ENCODE results near the gene PLRG1. TPM values are rescaled to one million over a fixed set of nuclear protein-coding genes. Genes with fewer than 3 reads are reported as not detected.

PLRG1 gene
- total and polyA plus RNA-seq, 9 donors: 26.5 to 90.9 (median 61.5) TPM

GRCh38 chr4:154490234-154490582 lies 60.0 kb downstream of the PLRG1 start:
- intact Hi-C loops (cut with DNase I): loop anchor here in 2 of 4 donors (10.0 kb wide), 2 partner anchors 85 to 155 kb away; no protein-coding TSS in a partner anchor
- whole genome bisulfite sequencing, 3 donors: 2 to 8% (median 4%) methylated on average over 32 to 55 of the region's 55 CpGs
- TF ChIP-seq EP300 (IDR thresholded peaks at IDR 0.05) (no peak), CTCF (IDR thresholded peaks at IDR 0.05) (no peak)
- no peaks in the 10 kb centered on the region for H3K9me3 ChIP-seq
- no peak overlapping the region for H3K27ac ChIP-seq
- peaks cover 8% of the 10 kb centered on the region for H3K4me1 ChIP-seq (ENCODE audit: insufficient read depth)
- no peak for DNase-seq
- H3K27me3 ChIP-seq: no peaks in the 10 kb centered on the region
- H3K4me3 ChIP-seq: peak overlapping the region; percentile 49
- no peaks in the 10 kb centered on the region for H3K36me3 ChIP-seq

GRCh38 chr4:154489558-154490233 lies 60.5 kb downstream of the PLRG1 start:
- Histone ChIP-seq H3K4me1 (ENCODE audit: insufficient read depth) (peaks cover 8% of the 10 kb centered on the region), H3K27me3 (no peaks in the 10 kb centered on the region), H3K4me3 (peak overlapping the region; percentile 49), H3K27ac (no peak overlapping the region), H3K36me3 (no peaks in the 10 kb centered on the region), H3K9me3 (no peaks in the 10 kb centered on the region)
- intact Hi-C loops (cut with DNase I): loop anchor here in 2 of 4 donors (10.0 kb wide), 2 partner anchors 85 to 155 kb away; no protein-coding TSS in a partner anchor
- TF ChIP-seq CTCF (IDR thresholded peaks at IDR 0.05) (no peak), EP300 (IDR thresholded peaks at IDR 0.05) (no peak), POLR2A (IDR thresholded peaks at IDR 0.05) (no peak)
- DNase-seq: no peak
- 57 to 61% (median 61%) methylated on average over 46 to 56 of the region's 56 CpGs for WGBS, 3 donors

- H3K27me3 ChIP-seq: no peaks in the 10 kb centered on the region
- H3K36me3 ChIP-seq: no peaks in the 10 kb centered on the region
- no peaks in the 10 kb centered on the region for H3K9me3 ChIP-seq
- no peak for DNase-seq
- H3K4me1 ChIP-seq (ENCODE audit: insufficient read depth): peaks cover 8% of the 10 kb centered on the region
- TF ChIP-seq EP300 (IDR thresholded peaks at IDR 0.05) (no peak), CTCF (IDR thresholded peaks at IDR 0.05) (no peak), POLR2A (IDR thresholded peaks at IDR 0.05) (no peak)
- H3K4me3 ChIP-seq: no peak overlapping the region
- intact Hi-C loops (cut with DNase I): no loop called here
- no peak overlapping the region for H3K27ac ChIP-seq
- 88 to 92% (median 91%) methylated on average over 4 of the region's 4 CpGs for WGBS, 3 donors
Measured at GRCh38 chr4:154487145-154487544, 63.1 kb downstream of the PLRG1 start.

GRCh38 chr4:154485127-154485773 lies 65.0 kb downstream of the PLRG1 start:
- no peaks in the 10 kb centered on the region for H3K4me1 ChIP-seq (ENCODE audit: insufficient read depth)
- no peak overlapping the region for H3K4me3 ChIP-seq
- 70 to 76% (median 71%) methylated on average over 4 of the region's 4 CpGs for WGBS, 3 donors
- TF ChIP-seq EP300 (IDR thresholded peaks at IDR 0.05) (no peak), POLR2A (IDR thresholded peaks at IDR 0.05) (no peak), CTCF (IDR thresholded peaks at IDR 0.05) (no peak)
- no peak overlapping the region for H3K27ac ChIP-seq
- H3K9me3 ChIP-seq: no peaks in the 10 kb centered on the region
- no peak for DNase-seq
- no peaks in the 10 kb centered on the region for H3K27me3 ChIP-seq
- no peaks in the 10 kb centered on the region for H3K36me3 ChIP-seq
- intact Hi-C loops (cut with DNase I): no loop called here

Small RNA genes within 50 kb of the gene (small RNA-seq; reads per million reads assigned to genes)
- gene RNU6-1285P: not detected

Other genes starting within 250 kb of the PLRG1 start
- 1 to 10 TPM; 1.1 to 8.7 (median 3.9) TPM for gene DCHS2, start 58.6 kb downstream of the PLRG1 start, total RNA-seq
- under 1 TPM; 0.68 to 0.97 TPM for gene DCHS2, start 58.6 kb downstream of the PLRG1 start, polyA plus RNA-seq
- gene FGB, start 12.6 kb upstream of the PLRG1 start, total RNA-seq: 1 to 10 TPM in 3 of 7 donors, under 1 TPM in 1, not detected in 3; 0.20 to 5.0 (median 1.7) TPM
- gene FGB, start 12.6 kb upstream of the PLRG1 start, polyA plus RNA-seq: not detected
- 1 to 10 TPM in 3 of 7 donors, under 1 TPM in 2, not detected in 2; 0.25 to 8.4 (median 2.4) TPM for gene FGA, start 40.3 kb upstream of the PLRG1 start, total RNA-seq
- gene FGA, start 40.3 kb upstream of the PLRG1 start, polyA plus RNA-seq: not detected
- 10 to 100 TPM in 2 of 7 donors, 1 to 10 TPM in 2, under 1 TPM in 2, not detected in 1; 0.24 to 23.1 (median 1.8) TPM for gene FGG, start 62.3 kb upstream of the PLRG1 start, total RNA-seq
- gene FGG, start 62.3 kb upstream of the PLRG1 start, polyA plus RNA-seq: 1 to 10 TPM in 1 of 2 donors, under 1 TPM in 1; 0.50 to 3.2 TPM
- under 1 TPM; 0.05 to 0.92 (median 0.40) TPM for gene LRAT, start 193.6 kb upstream of the PLRG1 start, total RNA-seq
- 1 to 10 TPM; 1.2 to 7.9 TPM for gene LRAT, start 193.6 kb upstream of the PLRG1 start, polyA plus RNA-seq
- gene RBM46, start 230.9 kb upstream of the PLRG1 start, total RNA-seq: under 1 TPM in 1 of 7 donors, not detected in 6; 0.15 TPM
- under 1 TPM; 0.08 to 0.15 TPM for gene RBM46, start 230.9 kb upstream of the PLRG1 start, polyA plus RNA-seq